ENCODE measurements around the gene CD160. TPM values are rescaled to one million over a fixed set of nuclear protein-coding genes. Genes with fewer than 3 reads are reported as not detected.

CD160 gene
- total and polyA plus RNA-seq, 7 donors = 0.31 to 0.60 TPM; not detected in 5

DNA sequence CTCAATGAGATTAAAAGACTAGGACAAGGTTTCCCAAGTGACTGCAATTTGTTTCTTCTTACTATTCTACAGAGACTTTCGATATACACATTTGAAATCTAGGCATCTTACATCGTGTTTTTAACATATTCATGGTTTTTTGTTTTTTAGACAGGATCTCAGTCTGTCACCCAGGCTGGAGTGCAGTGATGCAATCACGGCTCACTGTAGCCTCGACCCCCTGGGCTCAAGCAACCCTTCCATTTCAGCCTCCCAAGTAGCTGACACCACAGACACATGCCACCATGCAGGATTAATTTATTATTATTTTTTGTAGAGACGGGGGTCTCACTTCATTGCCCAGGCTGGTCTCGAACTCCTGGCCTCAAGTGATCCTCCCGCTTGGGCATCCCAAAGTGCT is 13.7 kb upstream of the CD160 start:
- intact Hi-C loops (cut with DNase I) = no loop called here
- H3K36me3 ChIP-seq = no peaks in the 10 kb centered on the region
- WGBS, 2 donors = 91 to 93% methylated on average over 7 of the region's 7 CpGs

DNA sequence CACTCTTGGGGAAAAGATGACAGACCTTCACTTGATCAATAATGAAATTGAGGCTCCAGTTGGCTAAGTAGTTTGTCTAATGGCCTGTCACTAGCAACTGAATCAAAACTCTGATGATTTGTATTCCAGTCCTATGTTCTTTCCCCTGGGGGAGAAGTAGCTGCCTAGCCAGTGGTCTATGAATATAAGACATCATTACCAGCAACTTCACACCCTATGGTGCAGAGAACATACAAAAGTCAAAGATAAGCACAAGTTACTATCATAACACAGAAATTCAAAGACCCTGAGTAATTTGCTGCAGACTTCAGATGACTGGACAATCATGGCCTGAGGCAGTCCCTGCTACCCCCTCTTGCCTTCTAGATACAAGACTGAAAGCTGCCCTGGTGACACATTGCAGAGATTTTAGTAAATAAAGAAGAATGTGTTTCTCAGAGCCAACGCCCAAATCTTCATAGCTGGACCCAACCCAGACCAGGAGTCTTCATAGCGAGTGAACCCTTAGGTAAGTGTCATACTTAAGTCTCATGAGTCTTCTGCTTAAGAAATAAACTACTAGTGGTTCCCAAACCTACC is 13.1 kb upstream of the CD160 start:
- 24 to 73% methylated on average over 2 of the region's 2 CpGs for WGBS, 2 donors
- Histone ChIP-seq H3K9me3 (no peaks in the 10 kb centered on the region), H3K27me3 (no peaks in the 10 kb centered on the region), H3K36me3 (no peaks in the 10 kb centered on the region), H3K4me1 (peaks cover 0 to 3% (median 0%) of the 10 kb centered on the region in 4 donors), H3K27ac (no peak overlapping the region), H3K4me3 (no peak overlapping the region)
- TF ChIP-seq, protein P1, sequence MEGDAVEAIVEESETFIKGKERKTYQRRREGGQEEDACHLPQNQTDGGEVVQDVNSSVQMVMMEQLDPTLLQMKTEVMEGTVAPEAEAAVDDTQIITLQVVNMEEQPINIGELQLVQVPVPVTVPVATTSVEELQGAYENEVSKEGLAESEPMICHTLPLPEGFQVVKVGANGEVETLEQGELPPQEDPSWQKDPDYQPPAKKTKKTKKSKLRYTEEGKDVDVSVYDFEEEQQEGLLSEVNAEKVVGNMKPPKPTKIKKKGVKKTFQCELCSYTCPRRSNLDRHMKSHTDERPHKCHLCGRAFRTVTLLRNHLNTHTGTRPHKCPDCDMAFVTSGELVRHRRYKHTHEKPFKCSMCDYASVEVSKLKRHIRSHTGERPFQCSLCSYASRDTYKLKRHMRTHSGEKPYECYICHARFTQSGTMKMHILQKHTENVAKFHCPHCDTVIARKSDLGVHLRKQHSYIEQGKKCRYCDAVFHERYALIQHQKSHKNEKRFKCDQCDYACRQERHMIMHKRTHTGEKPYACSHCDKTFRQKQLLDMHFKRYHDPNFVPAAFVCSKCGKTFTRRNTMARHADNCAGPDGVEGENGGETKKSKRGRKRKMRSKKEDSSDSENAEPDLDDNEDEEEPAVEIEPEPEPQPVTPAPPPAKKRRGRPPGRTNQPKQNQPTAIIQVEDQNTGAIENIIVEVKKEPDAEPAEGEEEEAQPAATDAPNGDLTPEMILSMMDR (IDR thresholded peaks at IDR 0.05) = no peak
- TF ChIP-seq POLR2AphosphoS5 (IDR thresholded peaks at IDR 0.05) (no peak), EP300 (IDR thresholded peaks at IDR 0.05) (no peak), POLR2A (IDR thresholded peaks at IDR 0.05) (no peak)
- intact Hi-C loops (cut with DNase I) = no loop called here
- DNase-seq = no peak

More for the DNA sequence above, 13.7 kb upstream of the CD160 start:
- TF ChIP-seq POLR2AphosphoS5 (IDR thresholded peaks at IDR 0.05) (no peak), POLR2A (IDR thresholded peaks at IDR 0.05) (no peak), EP300 (IDR thresholded peaks at IDR 0.05) (no peak)
- TF ChIP-seq, protein P1 (IDR thresholded peaks at IDR 0.05) = no peak
- H3K4me3 ChIP-seq = no peak overlapping the region
- H3K27me3 ChIP-seq = no peaks in the 10 kb centered on the region
- no peaks in the 10 kb centered on the region for H3K4me1 ChIP-seq
- no peaks in the 10 kb centered on the region for H3K9me3 ChIP-seq
- H3K27ac ChIP-seq = no peak overlapping the region
- DNase-seq = no peak

DNA sequence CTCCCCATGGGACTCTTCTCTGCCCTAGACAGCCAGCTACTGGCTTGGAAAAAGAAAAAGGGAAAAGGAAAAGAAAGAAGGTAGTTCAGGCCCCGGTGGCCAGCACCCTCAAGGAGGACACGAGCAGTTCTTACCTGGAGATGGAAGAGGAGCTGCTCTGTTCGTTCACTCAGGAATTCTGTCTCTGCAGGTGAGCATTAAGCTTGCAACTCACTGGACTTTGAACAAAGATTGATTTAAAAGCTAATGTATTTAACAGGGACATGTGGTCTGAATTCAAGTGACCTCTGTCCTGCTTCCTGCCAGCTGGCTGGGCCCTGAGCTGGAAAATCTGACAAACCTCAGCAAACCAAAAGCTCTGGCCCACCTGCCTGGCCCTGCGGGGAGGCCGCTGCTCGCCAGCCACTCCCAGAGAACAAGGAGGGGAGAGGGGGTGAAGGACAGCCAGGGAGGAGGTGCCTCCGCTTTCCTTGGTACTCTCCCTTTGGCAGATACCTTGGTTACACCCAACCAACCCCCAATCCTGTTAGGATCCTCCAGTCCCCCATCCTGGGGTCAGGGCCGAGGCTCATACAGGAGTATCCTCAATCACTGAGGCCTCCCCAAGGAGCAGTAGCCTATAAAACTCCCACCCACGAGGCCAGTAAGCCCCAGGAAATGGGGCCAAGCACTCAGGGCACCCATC is 12.0 kb upstream of the CD160 start, which contains the start of gene PDZK1:
TSS of gene PDZK1 (minus strand) at position 186 of the 685 bp plus-strand sequence. CDS start 19,347 bp downstream, outside the sequence.
- peaks cover 0 to 10% (median 0%) of the 10 kb centered on the region in 4 donors for H3K4me1 ChIP-seq
- H3K36me3 ChIP-seq = no peaks in the 10 kb centered on the region
- no peak within 1 kb of the TSS for H3K27ac ChIP-seq
- intact Hi-C loops (cut with DNase I) = no loop called here
- H3K9me3 ChIP-seq = no peaks in the 10 kb centered on the region
- no peaks in the 10 kb centered on the region for H3K27me3 ChIP-seq
- no peak within 1 kb of the TSS for H3K4me3 ChIP-seq
- WGBS, 2 donors = 28 to 72% methylated on average over 9 of the region's 9 CpGs
- no peak for TF ChIP-seq EP300 (IDR thresholded peaks at IDR 0.05)
- no peak for DNase-seq

DNA sequence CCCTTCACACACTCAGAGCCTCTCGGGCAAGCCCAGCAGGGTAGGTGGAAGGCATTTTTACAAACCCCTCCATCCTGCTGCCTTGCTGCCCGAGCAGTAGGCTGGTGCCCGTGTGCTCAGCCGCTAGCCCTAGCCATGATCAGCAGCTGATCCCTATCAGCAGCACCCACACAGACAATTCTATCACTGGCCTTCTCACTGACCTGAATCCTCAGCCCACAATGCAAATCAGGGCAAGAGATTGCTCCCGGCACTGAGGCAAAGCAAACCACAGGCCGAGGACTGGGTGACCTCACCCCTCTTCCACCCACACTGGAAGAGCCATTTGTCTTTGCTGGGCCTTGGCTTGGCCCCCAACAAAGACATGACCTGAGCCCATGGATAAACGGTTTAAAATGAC is 11.2 kb upstream of the CD160 start:
- Histone ChIP-seq H3K36me3 (no peaks in the 10 kb centered on the region), H3K4me1 (peaks cover 0 to 10% (median 0%) of the 10 kb centered on the region in 4 donors), H3K27me3 (no peaks in the 10 kb centered on the region), H3K27ac (no peak overlapping the region), H3K4me3 (no peak overlapping the region), H3K9me3 (no peaks in the 10 kb centered on the region)
- DNase-seq = no peak
- intact Hi-C loops (cut with DNase I) = no loop called here
- TF ChIP-seq POLR2AphosphoS5 (IDR thresholded peaks at IDR 0.05) = no peak
- TF ChIP-seq, protein P1 (IDR thresholded peaks at IDR 0.05) = no peak
- TF ChIP-seq EP300 (IDR thresholded peaks at IDR 0.05) = no peak
- TF ChIP-seq POLR2A (IDR thresholded peaks at IDR 0.05) = no peak
- 70 to 74% methylated on average over 7 of the region's 7 CpGs for WGBS, 2 donors

DNA sequence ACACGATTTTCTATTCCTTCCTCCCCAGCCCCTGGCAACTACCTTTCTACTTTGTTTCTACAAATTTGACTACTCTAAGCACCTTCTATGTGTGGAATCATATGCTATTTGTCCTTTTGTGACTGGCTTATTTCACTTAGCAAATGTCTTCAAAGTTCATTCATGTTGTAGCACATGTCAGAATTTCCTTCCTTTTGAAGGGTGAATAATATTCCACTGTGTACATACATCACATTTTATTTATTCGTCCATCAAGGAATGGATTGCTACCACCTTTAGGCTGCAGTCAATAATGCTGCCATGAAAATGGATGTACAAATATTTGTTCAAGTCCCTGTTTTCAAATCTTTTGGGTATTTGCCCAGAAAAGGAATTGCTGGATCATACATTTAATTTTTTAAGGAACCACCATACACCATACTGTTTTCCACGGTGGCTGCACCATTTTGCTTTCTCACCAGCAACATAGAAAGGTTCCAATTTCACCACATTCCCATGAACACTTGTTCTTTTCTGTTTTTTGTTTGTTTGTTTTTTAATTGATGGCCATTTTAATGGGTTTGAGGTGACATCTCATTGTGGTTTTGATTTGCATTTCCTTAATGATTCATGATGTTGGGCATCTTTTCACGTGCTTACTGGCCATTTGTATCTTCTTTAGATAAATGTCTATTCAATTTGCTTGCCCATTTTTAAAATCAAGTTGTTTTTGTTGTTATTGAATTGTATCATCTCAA is 8.8 kb upstream of the CD160 start:
- intact Hi-C loops (cut with DNase I) = no loop called here
- H3K4me3 ChIP-seq = no peak overlapping the region
- 62 to 84% methylated on average over 4 of the region's 4 CpGs for WGBS, 2 donors
- TF ChIP-seq POLR2AphosphoS5 (IDR thresholded peaks at IDR 0.05) = no peak
- no peaks in the 10 kb centered on the region for H3K36me3 ChIP-seq
- no peaks in the 10 kb centered on the region for H3K9me3 ChIP-seq
- no peak for DNase-seq
- peaks cover 0 to 10% (median 0%) of the 10 kb centered on the region in 4 donors for H3K4me1 ChIP-seq
- H3K27ac ChIP-seq = peak overlapping the region in 1 of 4 donors; percentile 39
- H3K27me3 ChIP-seq = no peaks in the 10 kb centered on the region
